ENCODE results near the gene CDH6.

- TF ChIP-seq, protein P1, sequence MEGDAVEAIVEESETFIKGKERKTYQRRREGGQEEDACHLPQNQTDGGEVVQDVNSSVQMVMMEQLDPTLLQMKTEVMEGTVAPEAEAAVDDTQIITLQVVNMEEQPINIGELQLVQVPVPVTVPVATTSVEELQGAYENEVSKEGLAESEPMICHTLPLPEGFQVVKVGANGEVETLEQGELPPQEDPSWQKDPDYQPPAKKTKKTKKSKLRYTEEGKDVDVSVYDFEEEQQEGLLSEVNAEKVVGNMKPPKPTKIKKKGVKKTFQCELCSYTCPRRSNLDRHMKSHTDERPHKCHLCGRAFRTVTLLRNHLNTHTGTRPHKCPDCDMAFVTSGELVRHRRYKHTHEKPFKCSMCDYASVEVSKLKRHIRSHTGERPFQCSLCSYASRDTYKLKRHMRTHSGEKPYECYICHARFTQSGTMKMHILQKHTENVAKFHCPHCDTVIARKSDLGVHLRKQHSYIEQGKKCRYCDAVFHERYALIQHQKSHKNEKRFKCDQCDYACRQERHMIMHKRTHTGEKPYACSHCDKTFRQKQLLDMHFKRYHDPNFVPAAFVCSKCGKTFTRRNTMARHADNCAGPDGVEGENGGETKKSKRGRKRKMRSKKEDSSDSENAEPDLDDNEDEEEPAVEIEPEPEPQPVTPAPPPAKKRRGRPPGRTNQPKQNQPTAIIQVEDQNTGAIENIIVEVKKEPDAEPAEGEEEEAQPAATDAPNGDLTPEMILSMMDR (IDR thresholded peaks at IDR 0.05; ENCODE audit: insufficient read depth, low read length, poor library complexity, severe bottlenecking) = no peak
- no peak for TF ChIP-seq EZH2phosphoT487 (conservative IDR thresholded peaks at IDR 0.05; ENCODE audit: low read length)
Observed at GRCh38 chr5:31332160-31332559, 138.7 kb downstream of the CDH6 start.

Data from SU-DHL-6 (cell line).